Measurements from ENCODE around the gene SMC6.

DNA sequence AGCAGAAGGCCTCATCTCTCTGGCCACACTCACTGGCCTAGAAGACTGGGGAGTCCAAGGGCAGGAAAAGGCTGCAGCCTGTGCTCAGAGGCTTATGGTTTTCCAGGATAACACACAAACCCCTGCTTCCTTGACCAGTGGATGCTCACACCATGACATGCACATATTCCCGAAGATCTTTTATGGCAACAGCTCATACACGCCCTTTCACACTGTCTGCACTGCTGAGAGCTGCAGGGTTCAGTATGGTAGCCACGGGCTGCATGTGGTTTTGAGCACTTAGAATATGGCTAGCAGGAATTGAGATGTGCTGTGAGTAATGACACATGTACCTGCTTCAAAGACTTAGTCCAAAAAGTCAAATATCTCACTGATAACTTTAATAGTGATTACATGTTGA, 117.4 kb downstream of the SMC6 start:
- TF ChIP-seq, protein P1, sequence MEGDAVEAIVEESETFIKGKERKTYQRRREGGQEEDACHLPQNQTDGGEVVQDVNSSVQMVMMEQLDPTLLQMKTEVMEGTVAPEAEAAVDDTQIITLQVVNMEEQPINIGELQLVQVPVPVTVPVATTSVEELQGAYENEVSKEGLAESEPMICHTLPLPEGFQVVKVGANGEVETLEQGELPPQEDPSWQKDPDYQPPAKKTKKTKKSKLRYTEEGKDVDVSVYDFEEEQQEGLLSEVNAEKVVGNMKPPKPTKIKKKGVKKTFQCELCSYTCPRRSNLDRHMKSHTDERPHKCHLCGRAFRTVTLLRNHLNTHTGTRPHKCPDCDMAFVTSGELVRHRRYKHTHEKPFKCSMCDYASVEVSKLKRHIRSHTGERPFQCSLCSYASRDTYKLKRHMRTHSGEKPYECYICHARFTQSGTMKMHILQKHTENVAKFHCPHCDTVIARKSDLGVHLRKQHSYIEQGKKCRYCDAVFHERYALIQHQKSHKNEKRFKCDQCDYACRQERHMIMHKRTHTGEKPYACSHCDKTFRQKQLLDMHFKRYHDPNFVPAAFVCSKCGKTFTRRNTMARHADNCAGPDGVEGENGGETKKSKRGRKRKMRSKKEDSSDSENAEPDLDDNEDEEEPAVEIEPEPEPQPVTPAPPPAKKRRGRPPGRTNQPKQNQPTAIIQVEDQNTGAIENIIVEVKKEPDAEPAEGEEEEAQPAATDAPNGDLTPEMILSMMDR (IDR thresholded peaks at IDR 0.05): no peak
- no peak for TF ChIP-seq POLR2A (IDR thresholded peaks at IDR 0.05)
